IMR-90 (cell line): Measurements from ENCODE around the gene SLC2A10. TPM values are rescaled to one million over a fixed set of nuclear protein-coding genes. Genes with fewer than 3 reads are reported as not detected.

Source experiments
- ATAC-seq: fragments of 200-7000 bp; cut with Tn5 transposase; 2 replicates; pipeline ENCODE4 v1.9.1; 2020; ENCODE audit warnings: low read depth, mild to moderate bottlenecking, moderate library complexity
- BruUV-seq: library from RNA; stranded (reverse); fragments of 400-500 nt; replicated peaks from 2 replicates; lab custom pipeline; 2021; lab: Mats Ljungman, UMichigan
- CTCF ChIA-PET: fragments of 300-600 bp; formaldehyde crosslinking; extraction: SDS; loops from one replicate; lab custom pipeline; 2021; ENCODE audit warnings: antibody characterized with exemption; lab: Yijun Ruan, JAX
- POLR2A ChIA-PET: fragments of 300-600 bp; sonication (Branson Sonifier 250); formaldehyde crosslinking; loops from one replicate; lab custom pipeline; 2022; ENCODE audit warnings: antibody characterized with exemption; ENCODE audit not compliant: unreplicated experiment; lab: Charles Lee
- DNase-seq: peaks from one replicate; pipeline ENCODE4 v3.0.0; 2013
- H2AFZ ChIP-seq: replicated peaks from 2 replicates; pipeline ENCODE3; 2013; ENCODE audit warnings: low read length, mild to moderate bottlenecking; ENCODE audit not compliant: poor library complexity
- H2AK5ac ChIP-seq: 2 replicates; pipeline ENCODE4 v1.6.1; 2013; ENCODE audit warnings: low read depth, low read length, inconsistent platforms
- H2AK9ac ChIP-seq: replicated peaks from 2 replicates; pipeline ENCODE3; 2013; ENCODE audit warnings: mild to moderate bottlenecking, low read depth, low read length, moderate library complexity; ENCODE audit not compliant: poor library complexity
- H2BK120ac ChIP-seq: 2 replicates; pipeline ENCODE4 v1.6.1; 2013; ENCODE audit warnings: low read depth, low read length, inconsistent platforms
- H2BK15ac ChIP-seq: 3 replicates; pipeline ENCODE4 v1.6.1; 2013; ENCODE audit warnings: low read depth, low read length, inconsistent platforms
- H2BK20ac ChIP-seq: 2 replicates; pipeline ENCODE4 v1.6.1; 2013; ENCODE audit warnings: low read depth, mild to moderate bottlenecking, inconsistent platforms, low read length, moderate library complexity
- H2BK5ac ChIP-seq: 2 replicates; pipeline ENCODE4 v1.6.1; 2013; ENCODE audit warnings: mild to moderate bottlenecking, low read depth, low read length, inconsistent platforms; ENCODE audit not compliant: poor library complexity, severe bottlenecking
- H3K14ac ChIP-seq: replicated peaks from 2 replicates; pipeline ENCODE4 v1.6.1; 2013; ENCODE audit warnings: low read depth, low read length, inconsistent platforms
- H3K18ac ChIP-seq: 2 replicates; pipeline ENCODE4 v1.6.1; 2013; ENCODE audit warnings: low read depth, low read length, control low read depth
- H3K23ac ChIP-seq: 2 replicates; pipeline ENCODE4 v1.6.1; 2013; ENCODE audit warnings: low read depth, low read length, inconsistent platforms
- H3K27ac ChIP-seq: 2 replicates; pipeline ENCODE4 v1.5.1; 2013; ENCODE audit warnings: mild to moderate bottlenecking, control low read depth, low read length; ENCODE audit not compliant: insufficient read depth
- H3K27me3 ChIP-seq: 2 replicates; pipeline ENCODE4 v1.6.1; 2013; ENCODE audit warnings: low read length; ENCODE audit not compliant: control insufficient read depth, insufficient read depth
- H3K36me3 ChIP-seq: 2 replicates; pipeline ENCODE4 v1.6.1; 2013; ENCODE audit warnings: low read length, mixed read lengths; ENCODE audit not compliant: control insufficient read depth, insufficient read depth
- H3K4ac ChIP-seq: 2 replicates; pipeline ENCODE4 v1.6.1; 2013; ENCODE audit warnings: low read depth, low read length, inconsistent platforms
- H3K4me1 ChIP-seq: 2 replicates; pipeline ENCODE4 v1.6.1; 2013; ENCODE audit warnings: low read length, mixed read lengths; ENCODE audit not compliant: control insufficient read depth, insufficient read depth
- H3K4me2 ChIP-seq: 2 replicates; pipeline ENCODE4 v1.6.1; 2013; ENCODE audit warnings: low read depth, mild to moderate bottlenecking, control low read depth, low read length, moderate library complexity
- H3K4me3 ChIP-seq: 2 replicates; pipeline ENCODE4 v1.5.1; 2013; ENCODE audit warnings: low read depth, mild to moderate bottlenecking, control low read depth, low read length, moderate library complexity; ENCODE audit not compliant: insufficient read depth
- H3K56ac ChIP-seq: 2 replicates; pipeline ENCODE4 v1.6.1; 2013; ENCODE audit warnings: low read length, inconsistent platforms; ENCODE audit not compliant: insufficient read depth; ENCODE audit errors: extremely low read depth
- H3K79me1 ChIP-seq, 2 experiments: 2 replicates each; pipeline ENCODE4 v1.6.1; 2013; ENCODE audit warnings: low read length in 2 of 2, inconsistent platforms in 1 of 2, low read depth in 1 of 2
- H3K9ac ChIP-seq: 2 replicates; pipeline ENCODE4 v1.6.1; 2013; ENCODE audit warnings: low read depth, low read length, control low read depth
- H3K9me1 ChIP-seq: 2 replicates; pipeline ENCODE4 v1.6.1; 2013; ENCODE audit warnings: low read length, inconsistent platforms; ENCODE audit not compliant: insufficient read depth
- H3K9me3 ChIP-seq: 2 replicates; pipeline ENCODE4 v1.6.1; 2013; ENCODE audit warnings: low read length; ENCODE audit not compliant: control insufficient read depth, insufficient read depth
- H4K20me1 ChIP-seq: 2 replicates; pipeline ENCODE4 v1.6.1; 2013; ENCODE audit warnings: low read length, inconsistent platforms; ENCODE audit not compliant: insufficient read depth
- H4K5ac ChIP-seq: 2 replicates; pipeline ENCODE4 v1.6.1; 2013; ENCODE audit warnings: mild to moderate bottlenecking, low read depth, low read length, control low read depth
- H4K8ac ChIP-seq, 2 experiments: 2 replicates each; pipeline ENCODE4 v1.6.1; 2013; ENCODE audit warnings: low read depth in 2 of 2, low read length in 2 of 2, control low read depth in 1 of 2, inconsistent platforms in 1 of 2
- H4K91ac ChIP-seq: 2 replicates; pipeline ENCODE4 v1.6.1; 2013; ENCODE audit warnings: low read depth, low read length, inconsistent platforms; ENCODE audit not compliant: insufficient read depth
- FOS ChIP-seq: fragments of 150-350 bp; IDR thresholded peaks from 2 replicates; pipeline ENCODE4 v1.6.1; 2016; ENCODE audit warnings: low read depth, low read length
- RAD21 ChIP-seq: IDR thresholded peaks from 2 replicates; pipeline ENCODE4 v1.6.1; 2012; ENCODE audit warnings: low read length, improper control_type of control experiment
- RCOR1 ChIP-seq: IDR thresholded peaks from 2 replicates; pipeline ENCODE4 v1.6.1; 2012; ENCODE audit warnings: mild to moderate bottlenecking, low read length, improper control_type of control experiment; ENCODE audit not compliant: insufficient replicate concordance
- WGBS, 2 experiments: methylation state at CpG; one replicate each; pipeline versions ENCODE4 v1.1.5 to v1.1.7; 2013; ENCODE audit warnings: missing lambda C conversion rate in 2 of 2; ENCODE audit not compliant: insufficient read length in 1 of 2; ENCODE audit errors: extremely low coverage in 2 of 2; 5-methylcytosine and 5-hydroxymethylcytosine counted together
- dilution Hi-C: fragments of 300-500 bp; cut with HindIII; formaldehyde crosslinking; loops from one replicate; pipeline ENCODE4 v1.14.3; 2018; ENCODE audit warnings: low sequenced_read_pairs; ENCODE audit not compliant: unreplicated experiment
- in situ Hi-C: fragments of 300-500 bp; cut with MboI; formaldehyde crosslinking; loops from 3 replicates; pipeline ENCODE4 v1.14.3; 2019; ENCODE audit warnings: low sequenced_read_pairs, inconsistent platforms, mixed read lengths
- intact Hi-C: fragments of 100-400 bp; cut with micrococcal nuclease; formaldehyde crosslinking; loops from 2 replicates; pipeline ENCODE4 v1.10.0; 2022
- polyA plus RNA-seq, 3 experiments: library from polyadenylated mRNA; depleted of rRNA; stranded (reverse); fragments of >200 nt; gene quantifications; 2 replicates each; pipeline ENCODE4 v1.2.3, GENCODE V29; 2012; ENCODE audit warnings: low replicate concordance in 1 of 3
- total RNA-seq: library from RNA; depleted of rRNA; stranded (reverse); fragments of >200 nt; gene quantifications from 2 replicates; pipeline ENCODE4 v1.2.3, GENCODE V29; 2012
- TF ChIP-seq, protein P1 (sequence below): conservative IDR thresholded peaks from 2 replicates; pipeline ENCODE4 v1.5.1; 2012; ENCODE audit warnings: mild to moderate bottlenecking, low read depth, low read length, improper control_type of control experiment

Gene SLC2A10
- total and polyA plus RNA-seq, 2 of the 4 experiments (the other 2 are of a cell fraction), result 15.2 to 22.0 TPM

DNA sequence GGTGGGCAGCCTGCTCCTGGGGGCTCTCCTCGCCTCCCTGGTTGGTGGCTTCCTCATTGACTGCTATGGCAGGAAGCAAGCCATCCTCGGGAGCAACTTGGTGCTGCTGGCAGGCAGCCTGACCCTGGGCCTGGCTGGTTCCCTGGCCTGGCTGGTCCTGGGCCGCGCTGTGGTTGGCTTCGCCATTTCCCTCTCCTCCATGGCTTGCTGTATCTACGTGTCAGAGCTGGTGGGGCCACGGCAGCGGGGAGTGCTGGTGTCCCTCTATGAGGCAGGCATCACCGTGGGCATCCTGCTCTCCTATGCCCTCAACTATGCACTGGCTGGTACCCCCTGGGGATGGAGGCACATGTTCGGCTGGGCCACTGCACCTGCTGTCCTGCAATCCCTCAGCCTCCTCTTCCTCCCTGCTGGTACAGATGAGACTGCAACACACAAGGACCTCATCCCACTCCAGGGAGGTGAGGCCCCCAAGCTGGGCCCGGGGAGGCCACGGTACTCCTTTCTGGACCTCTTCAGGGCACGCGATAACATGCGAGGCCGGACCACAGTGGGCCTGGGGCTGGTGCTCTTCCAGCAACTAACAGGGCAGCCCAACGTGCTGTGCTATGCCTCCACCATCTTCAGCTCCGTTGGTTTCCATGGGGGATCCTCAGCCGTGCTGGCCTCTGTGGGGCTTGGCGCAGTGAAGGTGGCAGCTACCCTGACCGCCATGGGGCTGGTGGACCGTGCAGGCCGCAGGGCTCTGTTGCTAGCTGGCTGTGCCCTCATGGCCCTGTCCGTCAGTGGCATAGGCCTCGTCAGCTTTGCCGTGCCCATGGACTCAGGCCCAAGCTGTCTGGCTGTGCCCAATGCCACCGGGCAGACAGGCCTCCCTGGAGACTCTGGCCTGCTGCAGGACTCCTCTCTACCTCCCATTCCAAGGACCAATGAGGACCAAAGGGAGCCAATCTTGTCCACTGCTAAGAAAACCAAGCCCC is 16.0 kb downstream of the SLC2A10 start:
- no peak for ATAC-seq
- intact Hi-C loops, result no loop called here
- no peaks in the 10 kb centered on the region for H3K4me1 ChIP-seq

More for the DNA sequence above, 16.0 kb downstream of the SLC2A10 start:
- Histone ChIP-seq H4K5ac (no peak overlapping the region), H4K8ac (no peak overlapping the region), H3K27ac (no peak overlapping the region), H2BK15ac (no peak overlapping the region), H2AK5ac (no peak overlapping the region), H3K9ac (no peak overlapping the region), H3K4me2 (no peak overlapping the region), H3K9me3 (peaks cover 5% of the 10 kb centered on the region), H3K9me1 (peaks cover 11% of the 10 kb centered on the region), H3K56ac (no peak overlapping the region), H2BK120ac (no peak overlapping the region), H3K27me3 (no peaks in the 10 kb centered on the region), H2BK20ac (no peak overlapping the region), H3K23ac (no peak overlapping the region), H3K14ac (no peak overlapping the region), H2BK5ac (no peak overlapping the region), H3K4ac (no peak overlapping the region), H3K79me1 (peaks cover 5 to 38% of the 10 kb centered on the region in 2 experiments; a peak in 3 of 4 replicates), H3K4me3 (no peak overlapping the region), H3K18ac (no peak overlapping the region), H3K36me3 (peaks cover 48% of the 10 kb centered on the region), H2AK9ac (no peak overlapping the region), H4K91ac (no peak overlapping the region), H2AFZ (no peak overlapping the region), H4K20me1 (peaks cover 10% of the 10 kb centered on the region; the same call in 1 of the 2 replicates)
- in situ Hi-C loops (no loop called here), dilution Hi-C loops (no loop called here)
- TF ChIP-seq FOS (no peak), RCOR1 (no peak), RAD21 (no peak)
- TF ChIP-seq, protein P1, sequence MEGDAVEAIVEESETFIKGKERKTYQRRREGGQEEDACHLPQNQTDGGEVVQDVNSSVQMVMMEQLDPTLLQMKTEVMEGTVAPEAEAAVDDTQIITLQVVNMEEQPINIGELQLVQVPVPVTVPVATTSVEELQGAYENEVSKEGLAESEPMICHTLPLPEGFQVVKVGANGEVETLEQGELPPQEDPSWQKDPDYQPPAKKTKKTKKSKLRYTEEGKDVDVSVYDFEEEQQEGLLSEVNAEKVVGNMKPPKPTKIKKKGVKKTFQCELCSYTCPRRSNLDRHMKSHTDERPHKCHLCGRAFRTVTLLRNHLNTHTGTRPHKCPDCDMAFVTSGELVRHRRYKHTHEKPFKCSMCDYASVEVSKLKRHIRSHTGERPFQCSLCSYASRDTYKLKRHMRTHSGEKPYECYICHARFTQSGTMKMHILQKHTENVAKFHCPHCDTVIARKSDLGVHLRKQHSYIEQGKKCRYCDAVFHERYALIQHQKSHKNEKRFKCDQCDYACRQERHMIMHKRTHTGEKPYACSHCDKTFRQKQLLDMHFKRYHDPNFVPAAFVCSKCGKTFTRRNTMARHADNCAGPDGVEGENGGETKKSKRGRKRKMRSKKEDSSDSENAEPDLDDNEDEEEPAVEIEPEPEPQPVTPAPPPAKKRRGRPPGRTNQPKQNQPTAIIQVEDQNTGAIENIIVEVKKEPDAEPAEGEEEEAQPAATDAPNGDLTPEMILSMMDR, result no peak
- DNase-seq, result no peak
- ChIA-PET CTCF (no interaction called here), POLR2A (no interaction called here)
- WGBS, 2 experiments, result 96% methylated on average over 17 of the region's 27 CpGs; no CpG with 5 or more reads in 1 of the 2 experiments
- no TSS peak for BruUV-seq
